Activated naive CD4-positive, alpha-beta T cell treated with Interleukin-2 at 50 U/mL for 16 hours (primary cell): ENCODE measurements around the gene MMP19.
"Not testable (repeated sequence)": the region's sequence is repeated elsewhere in the genome, so short reads cannot be mapped to it uniquely, and the experiment has no call there.

Experiments
- DNase-seq: peaks from one replicate; pipeline ENCODE4 v3.0.0-alpha.2; 2020

MMP19 gene

DNA sequence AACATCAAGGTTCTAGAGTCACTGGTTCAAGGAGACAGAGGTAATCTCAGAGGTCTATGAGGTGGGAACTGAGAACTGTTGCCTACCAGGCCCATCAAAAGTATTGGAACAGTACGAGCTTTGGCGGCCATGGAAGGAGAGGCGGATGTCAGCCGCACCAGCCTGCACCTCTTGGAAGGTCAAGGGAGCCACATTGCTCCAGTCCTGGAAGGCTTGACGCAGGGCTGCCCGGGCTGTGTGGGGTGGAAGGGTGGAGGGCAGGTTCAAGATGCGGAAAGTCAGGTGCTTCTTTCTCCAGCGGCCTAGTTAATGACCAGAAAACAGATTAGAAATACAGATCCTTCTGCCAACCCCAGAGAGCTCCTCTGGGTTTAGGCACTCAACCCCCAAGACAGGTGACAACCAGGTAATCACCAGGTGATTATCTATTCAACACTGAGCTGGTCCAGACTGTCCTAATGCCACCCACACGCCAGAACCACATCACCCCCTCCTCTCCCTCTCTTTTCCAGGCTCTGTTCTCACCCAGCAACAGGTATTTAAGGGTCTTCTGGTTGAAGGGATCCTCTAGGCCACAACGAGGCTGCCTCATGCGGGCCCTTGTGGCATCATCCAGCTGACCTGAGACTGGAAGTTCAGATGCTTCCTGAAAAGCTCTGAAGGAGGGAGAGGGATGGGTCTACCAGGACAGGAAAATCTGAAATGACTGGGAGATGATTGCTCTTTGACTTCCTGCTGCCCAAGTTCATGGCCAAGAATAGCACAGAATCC lies 2.0 kb downstream of the MMP19 start:
- DNase-seq: no peak

DNA sequence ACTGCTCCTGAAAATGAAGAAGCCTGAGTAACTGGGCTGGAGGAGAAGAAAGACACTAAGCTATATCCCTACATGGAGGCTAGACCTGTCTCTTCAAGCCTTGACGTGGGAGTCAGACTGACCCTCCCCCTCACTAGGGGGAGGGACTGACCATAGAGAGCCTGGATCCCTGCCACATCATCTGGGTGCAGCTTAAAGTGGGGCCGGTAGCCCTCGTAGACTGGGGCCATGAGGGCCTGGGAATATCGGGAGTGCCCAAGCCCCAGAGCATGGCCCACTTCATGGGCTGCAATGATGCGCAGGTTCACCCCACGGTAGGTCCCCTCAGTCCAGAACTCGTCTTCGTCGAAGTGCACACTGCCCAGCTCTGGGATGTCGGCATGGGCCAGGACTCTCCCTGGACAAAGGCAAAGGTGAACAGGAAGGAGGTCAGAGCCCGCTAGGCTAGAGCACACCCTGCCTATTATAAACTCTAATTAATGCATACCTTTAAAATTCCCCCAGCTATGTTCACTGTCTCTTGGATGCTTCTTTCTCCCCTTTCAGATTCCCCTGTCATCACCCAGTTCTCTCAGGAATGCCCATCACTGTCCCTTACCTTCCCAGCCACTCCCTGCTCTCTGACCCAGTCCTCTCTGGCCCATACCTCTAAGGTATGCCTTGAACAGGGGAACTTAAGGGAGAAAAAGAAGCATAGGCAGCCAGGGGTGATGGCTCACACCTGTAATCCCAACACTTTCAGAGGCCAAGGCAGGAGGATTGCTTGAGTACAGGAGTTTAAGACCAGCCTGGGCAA lies 3.2 kb downstream of the MMP19 start:
- DNase-seq: no peak

DNA sequence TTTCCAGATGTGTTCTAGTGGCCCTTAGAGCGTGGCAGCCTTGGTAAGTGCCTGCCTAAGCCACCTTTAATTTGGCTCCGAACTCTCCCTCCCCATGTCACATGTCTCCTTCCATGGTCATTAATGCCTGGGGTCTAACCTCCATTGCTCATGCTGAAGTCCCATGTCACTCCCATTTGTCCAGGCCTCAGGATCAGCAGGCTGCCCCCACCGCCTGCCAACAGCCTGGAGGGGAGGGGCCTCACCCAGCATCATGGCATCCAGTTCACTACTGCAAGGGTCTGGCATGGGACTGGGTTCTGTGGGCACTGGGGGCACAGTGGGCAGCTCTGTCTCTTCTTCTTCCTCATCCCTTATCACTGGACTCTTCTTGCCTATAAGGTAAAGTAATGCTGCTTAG lies 4.4 kb downstream of the MMP19 start:
- DNase-seq: no peak

DNA sequence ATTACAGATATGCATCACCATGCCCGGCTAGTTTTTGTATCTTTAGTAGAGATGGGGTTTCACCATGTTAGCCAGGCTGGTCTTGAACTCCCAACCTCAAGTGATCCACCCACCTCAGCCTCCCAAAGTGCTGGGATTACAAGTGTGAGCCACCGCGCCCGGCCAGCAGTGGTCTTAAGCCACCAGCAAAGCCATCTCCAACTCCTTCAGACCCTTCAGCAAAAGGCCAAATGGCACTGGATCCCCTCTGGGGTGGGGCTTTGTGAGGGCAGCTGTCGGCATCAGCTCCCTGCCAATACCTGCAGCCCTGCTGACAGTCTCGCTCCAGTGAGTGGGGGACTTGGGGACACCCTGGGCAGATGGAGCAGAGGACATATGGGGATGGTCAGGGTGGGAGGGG lies 8.3 kb downstream of the MMP19 start:
- DNase-seq: not testable (repeated sequence)

DNA sequence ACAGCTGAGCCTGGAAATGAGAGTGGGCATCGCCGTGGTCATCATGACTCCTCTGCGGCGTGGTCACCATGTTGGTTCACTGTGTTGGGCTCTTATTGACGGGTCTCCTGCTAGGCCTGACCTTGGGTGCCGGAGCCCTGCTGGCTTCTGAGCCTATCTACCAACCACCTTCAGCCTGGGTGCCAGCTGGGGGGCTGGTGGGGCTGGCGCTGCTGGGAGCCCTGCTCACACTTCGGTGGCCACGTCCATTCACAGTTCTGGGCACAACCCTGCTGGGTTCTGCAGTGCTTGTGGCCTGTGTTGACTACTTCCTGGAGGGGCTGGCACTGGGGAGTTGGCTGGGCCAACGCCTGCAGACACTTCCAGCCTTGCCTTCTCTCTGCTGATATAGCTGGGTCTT lies 9.7 kb downstream of the MMP19 start:
- DNase-seq: no peak

DNA sequence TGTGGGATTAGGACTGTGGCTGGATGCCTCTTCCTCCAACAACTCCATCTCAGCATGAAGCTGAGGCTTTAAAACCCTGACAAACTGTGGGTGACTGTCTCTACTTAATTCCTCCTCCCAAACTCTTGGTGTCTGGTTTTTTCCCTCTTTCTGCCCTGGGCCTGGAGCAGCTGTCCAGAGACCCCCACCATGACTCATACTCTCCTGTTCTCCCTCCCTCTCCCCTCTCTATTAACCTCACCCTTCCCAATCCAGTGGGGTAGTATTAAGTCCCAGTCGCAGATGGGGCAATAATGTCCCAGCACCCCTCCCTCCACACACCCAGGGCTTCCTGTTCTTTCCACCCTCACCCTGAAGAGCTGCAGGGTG lies 11.3 kb downstream of the MMP19 start:
- DNase-seq: no peak

DNA sequence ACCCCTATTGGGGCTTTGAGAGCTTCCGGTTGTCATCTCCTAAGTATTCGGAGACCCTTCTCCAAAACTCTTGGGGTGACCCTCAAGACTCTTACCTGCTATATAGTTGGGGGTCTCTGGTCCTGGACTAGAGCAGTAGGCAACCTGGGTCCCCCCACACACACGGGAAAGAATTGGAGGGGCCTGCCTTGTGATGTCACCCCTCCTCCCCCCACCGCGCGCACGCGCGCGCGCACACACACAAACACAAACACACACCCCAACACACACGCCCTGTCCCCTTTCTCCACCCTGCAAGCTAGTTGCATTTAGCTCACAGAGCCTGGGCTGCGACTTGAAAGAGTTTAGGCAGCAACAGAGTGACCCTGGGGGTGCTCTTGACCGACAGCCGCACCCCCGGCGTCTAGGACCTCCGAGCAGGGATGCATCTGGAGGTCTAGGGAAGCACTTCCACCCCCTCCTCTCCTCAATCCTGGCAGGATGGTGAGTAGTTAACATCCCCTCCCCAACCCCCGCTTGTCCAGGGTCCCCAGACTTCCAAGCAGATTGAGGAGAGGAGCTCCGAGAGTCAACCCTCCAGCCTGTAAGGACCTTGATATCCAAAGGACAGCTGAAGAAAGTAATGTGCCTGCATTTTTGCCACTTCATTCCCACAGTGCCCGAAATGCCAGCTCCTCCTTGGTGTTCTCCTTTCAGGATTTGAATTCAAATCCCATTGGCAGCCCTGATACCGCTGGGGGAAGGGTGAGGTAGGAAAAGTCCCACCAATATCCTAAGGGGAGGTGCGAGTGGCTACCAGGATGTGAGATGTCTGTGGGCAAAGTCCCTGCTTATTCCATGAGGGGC lies 11.9 kb downstream of the MMP19 start:
- DNase-seq: peak; percentile 44

DNA sequence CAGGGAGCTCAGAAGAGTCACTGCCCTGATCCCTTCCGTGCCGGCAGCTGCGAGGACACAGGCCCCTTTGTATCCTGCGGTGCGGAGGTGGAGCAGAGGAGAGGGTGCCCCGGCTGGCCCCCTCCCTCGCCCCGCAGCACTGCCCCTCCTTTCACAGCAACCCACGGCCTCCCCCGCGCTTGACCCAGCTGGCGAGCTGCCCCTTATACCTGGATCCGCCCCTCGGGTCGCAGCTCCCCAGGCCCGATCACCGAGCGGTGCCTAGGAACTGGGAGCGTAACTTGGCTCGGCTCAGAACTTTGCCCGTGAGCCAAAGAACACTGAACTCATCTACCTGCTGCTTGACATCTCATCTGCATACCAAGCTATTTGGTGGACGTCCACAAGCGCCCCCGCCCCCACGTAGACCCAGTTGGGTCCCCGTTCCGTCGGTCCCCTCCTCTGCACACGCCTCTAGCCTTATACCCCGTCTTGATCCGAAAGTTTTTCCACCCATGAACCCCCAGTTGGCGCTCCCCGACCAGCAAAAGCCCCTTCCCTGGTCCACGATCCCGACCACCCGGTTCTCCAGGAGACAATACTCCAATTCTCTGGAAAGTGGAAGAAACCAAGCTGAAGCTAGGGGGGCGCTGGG lies 12.7 kb downstream of the MMP19 start:
- DNase-seq: peak; percentile 29

DNA sequence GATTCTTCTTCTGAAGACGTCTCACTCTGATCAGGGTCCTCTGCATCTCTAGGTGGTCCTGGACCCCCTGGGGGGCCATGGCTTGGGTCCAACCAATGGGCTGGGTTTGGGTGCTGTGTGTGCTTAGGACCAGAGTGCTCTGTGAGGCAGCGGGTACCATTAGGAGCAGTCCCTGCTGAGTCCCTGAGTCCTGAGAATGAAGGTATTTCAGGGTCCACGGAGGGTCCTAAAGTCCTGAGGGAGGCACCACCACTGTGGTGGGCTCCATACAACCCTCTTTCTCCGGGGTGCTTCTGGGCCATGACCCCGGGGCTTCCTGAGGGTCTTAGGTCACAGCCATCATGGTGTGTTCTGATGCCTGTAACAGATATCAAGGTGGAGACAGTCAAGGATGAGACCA lies 14.4 kb downstream of the MMP19 start:
- DNase-seq: no peak

DNA sequence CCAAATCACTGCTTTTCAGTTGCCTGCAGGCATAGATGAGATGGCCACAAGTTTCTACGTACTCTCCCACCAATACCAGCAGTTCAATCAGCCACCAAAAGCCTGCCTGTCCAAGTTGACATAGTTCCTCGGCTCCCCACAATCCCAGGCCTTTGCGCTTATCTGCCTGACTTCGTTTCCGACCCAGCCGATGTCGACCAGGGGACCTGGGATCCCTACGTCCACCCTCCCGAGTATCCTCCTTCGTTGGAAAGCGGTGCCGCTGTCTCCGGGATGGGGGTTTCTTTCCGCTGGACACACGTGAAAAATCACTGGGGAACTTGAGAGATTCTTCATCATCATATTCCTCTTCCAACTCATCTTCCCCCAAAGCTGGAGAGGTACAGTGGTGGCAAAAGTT lies 14.9 kb downstream of the MMP19 start:
- DNase-seq: no peak

DNA sequence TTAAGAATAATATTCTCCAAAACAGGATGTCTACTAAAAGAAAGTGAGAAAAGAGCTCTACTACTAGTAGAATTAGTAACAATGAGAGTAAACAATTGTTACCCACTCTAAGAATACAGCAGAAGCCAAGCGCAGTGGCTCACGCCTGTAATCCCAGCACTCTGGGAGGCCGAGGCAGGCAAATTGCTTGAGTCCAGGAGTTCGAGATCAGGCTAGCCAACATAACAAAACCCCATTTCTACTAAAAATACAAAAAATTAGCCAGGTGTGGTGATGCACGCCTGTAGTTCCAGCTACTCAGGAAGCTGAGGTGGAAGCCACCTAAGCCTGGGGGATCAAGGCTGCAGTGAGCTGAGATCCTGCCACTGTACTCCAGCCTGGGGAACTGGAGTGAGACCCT lies 18.0 kb downstream of the MMP19 start:
- no peak for DNase-seq

DNA sequence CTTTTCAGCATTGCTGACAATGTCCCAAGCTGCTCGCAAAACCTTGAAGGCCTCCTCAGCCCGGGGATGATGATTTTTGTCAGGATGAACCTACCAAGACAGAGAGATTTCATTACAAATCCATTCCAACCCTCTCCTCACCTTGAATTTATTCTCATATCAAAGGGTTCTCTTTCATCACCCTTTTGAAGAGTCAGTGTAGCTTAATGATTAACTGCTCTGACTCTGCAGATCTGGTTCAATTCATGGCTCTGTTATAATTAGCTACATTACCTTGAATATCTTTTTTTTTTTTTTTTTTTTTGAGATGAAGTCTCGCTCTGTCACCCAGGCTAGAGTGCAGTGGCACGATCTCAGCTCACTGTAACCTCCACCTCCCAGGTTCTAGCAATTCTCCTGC lies 19.3 kb downstream of the MMP19 start:
- DNase-seq: no peak

DNA sequence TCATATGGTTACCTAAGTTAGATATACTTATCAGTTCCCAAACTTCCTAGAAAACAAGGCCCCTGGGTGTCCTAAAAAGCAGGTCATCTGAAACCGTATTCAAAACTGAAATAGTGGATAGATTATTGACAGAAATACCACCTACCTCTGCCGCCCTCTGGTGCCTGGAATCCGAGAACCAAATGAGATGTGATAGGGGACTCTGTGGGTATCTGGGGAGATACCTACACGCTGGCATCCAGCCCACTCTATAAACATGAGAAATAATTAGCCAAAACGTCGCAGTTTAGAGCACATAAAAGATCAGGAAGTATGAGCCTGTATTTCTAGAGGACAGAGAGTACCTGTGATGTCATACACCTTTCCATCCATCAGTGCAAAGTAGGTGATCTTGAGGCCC lies 20.5 kb downstream of the MMP19 start:
- no peak for DNase-seq

DNA sequence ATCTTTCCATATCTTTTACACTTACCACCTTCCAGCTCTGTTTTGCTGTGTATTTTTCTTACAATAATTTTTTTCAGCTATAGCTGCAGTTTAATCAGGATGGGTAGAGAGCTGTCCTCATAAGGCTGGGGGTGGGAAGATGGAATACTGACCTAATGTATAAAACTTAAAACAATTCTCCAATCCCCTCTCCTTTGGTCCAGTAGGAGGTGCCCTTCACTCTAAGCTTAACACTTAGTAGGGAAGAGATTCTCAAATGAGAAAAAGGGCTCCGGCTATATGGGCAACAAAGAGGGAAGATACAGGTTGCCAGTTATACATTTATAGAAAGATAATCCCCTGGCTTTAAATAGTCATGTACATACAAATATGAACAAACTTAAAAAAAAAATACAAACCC lies 22.1 kb downstream of the MMP19 start:
- no peak for DNase-seq

DNA sequence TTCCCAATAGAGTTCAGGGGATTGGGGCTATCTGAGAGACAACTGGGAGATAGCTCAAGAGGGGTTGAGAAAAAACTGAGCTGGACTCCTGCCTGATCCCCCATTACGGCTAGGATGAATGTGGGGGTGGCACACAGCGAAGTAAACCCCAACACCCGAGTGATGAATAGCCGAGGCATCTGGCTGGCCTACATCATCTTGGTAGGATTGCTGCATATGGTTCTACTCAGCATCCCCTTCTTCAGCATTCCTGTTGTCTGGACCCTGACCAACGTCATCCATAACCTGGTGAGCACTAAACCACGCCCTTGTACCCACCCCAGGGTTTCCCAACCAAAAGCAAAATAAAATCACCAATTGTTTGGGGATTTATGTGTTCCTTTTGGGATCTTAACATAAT lies 23.9 kb downstream of the MMP19 start:
- no peak for DNase-seq

DNA sequence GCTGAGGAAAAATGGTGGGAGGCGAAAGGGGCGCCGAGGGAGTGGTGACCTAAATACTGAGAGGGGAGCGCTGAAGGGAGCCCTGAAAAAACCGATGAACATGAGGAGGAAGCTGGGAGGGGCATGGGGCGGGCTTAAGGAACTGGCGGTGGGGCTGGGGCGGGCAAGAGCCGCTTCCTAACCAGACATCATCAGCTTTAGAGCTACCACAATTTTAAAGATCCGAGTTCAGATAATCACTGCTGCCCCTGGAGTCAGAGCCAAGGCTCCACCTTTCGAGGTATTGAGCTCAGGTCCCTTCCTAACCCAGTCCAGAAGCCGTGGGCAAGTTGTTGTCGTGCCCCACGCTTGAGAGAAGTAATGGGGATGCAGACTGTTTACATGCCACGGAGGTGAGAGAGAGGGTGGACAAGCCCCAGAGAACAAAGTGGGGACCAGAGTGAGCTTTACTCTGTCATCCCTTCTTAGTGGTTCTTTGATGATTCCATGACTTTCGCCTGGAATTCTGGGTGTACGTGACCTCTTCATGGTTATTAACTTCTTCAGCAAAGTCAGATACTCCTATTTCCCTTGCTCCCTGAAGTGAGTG lies 24.5 kb downstream of the MMP19 start:
- no peak for DNase-seq

DNA sequence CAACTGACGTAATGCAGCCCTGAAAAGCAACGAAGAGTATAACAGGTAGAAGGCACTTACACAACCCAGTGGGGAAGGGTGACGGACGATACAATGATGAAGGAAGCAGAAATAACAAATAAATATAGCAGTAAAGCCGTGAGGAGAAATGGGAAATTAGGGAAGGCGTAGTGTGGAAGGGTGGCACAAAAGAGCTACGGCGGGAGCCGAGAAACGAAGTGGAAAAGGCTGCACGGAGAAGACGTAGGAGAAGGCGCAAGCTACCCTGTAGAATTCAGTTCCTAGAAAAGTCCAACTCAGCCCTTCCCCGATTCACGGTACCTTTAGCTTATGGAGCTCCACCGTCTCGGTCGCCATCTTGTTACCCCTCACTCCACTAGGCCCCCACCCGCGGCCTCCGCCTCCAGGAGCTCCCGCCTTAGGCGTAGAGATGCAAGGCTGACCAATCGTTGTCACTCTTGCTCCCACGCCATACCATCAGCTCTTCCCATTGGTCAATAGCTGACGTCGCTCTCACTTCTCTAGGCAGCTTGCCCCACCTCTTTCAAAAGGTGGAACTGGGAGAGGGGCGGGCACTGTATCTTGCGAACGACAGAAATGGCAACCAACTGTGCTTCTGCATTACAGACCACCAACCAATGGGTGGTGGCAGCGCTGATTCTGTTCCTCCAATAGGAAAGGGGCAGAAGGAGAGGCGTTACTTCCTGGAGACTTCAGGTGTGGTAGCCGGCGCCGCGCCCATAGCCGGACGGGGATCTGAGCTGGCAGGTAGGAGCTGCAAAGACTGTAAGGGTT lies 25.2 kb downstream of the MMP19 start, which contains the start of the genes ORMDL2 and SARNP:
ORMDL2 (plus strand) TSS at position 697 of the 795 bp plus-strand sequence. CDS start 959 bp downstream, outside the sequence.
SARNP (minus strand) TSS at position 380 of the 795 bp plus-strand sequence; CDS start at position 357, 23 bp downstream.
- peak; percentile 96 for DNase-seq

DNA sequence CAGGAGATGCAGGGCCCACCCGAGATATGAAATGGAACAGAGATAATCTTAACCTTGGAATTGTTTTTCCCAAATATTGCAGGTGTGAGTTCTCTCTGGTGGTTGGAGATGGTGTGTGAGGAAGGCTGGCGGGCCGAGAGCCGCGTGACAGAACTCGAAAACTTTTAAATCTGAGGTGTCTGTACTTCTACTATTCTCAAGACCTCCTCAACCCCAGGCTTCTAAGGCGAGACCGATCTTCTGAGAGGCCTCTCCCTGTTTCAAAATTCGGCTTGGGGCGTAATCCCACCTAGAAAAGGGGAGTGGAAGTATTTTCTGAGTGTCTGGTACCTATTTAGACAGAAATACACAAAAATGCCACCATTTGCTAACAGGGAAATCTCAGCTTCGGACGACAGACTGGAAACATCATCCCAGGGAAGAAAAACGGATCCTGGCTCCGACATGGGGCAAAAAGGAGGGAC lies 25.8 kb downstream of the MMP19 start:
- no peak for DNase-seq

DNA sequence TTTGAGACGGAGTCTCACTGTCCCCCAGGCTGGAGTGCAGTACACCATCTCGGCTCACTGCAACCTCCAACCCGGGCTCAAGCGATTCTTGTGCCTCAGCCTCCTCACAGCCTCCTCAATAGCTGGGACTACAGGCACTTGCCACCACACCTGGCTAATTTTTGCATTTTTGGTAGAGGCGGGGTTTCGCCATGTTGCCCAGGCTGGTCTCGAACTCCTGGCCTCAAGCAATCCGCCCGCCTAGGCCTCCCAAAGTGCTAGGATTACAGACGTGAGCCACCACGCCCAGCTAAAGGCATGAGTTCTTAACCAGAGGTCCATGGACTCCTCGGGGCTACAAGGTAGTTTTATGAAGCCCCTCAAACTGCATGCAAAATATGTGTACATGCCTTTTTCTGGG lies 27.3 kb downstream of the MMP19 start:
- DNase-seq: no peak

DNA sequence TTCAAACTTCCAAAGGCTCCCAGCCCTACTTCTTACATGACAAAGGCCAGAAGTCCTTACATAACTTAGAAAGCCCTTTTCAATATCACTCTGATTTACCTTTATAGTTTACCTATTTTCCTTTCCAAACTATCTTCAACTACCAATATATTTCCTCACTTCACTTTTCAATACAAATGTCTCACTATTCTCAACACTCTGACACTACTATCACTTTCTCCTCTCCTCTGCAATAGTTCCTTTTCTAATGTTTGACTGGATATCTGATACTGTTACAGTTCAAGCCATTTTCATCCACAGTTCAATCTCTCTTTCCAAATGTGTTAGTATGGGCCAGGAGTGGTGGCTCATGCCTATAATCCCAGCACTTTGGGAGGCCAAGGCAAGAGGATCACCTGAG lies 28.5 kb downstream of the MMP19 start:
- no peak for DNase-seq

DNA sequence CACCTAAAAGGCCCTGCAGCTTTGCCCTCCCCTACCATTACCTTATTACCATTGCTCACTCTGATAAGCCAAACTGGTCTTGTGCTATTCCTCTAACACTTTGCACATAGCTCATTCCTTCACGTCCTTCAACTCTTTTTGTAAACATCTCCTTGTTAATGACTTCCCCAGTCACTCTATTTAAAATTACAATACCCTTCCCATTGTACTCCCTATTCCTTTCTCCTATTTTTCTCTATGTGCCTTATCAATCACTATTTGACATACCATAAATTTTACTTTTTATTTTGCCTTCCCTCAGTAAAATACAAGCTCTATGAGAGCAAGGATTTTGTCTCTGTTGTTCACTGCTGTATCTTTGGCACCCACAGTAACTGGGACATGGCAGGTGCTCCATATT lies 30.6 kb downstream of the MMP19 start:
- DNase-seq: no peak
